SK-N-SH (cell line): ENCODE measurements around the gene KDM4C. TPM values are rescaled to one million over a fixed set of nuclear protein-coding genes. Genes with fewer than 3 reads are reported as not detected.
A peak's percentile ranks its signal among the peaks of the same experiment; 100 is the strongest.

Experiments
- CTCF ChIA-PET: fragments of 300-600, 350-600 bp; formaldehyde crosslinking; extraction: SDS; loops from one replicate; lab custom pipeline; 2021; lab: Yijun Ruan, JAX
- POLR2A ChIA-PET: fragments of 350-600 bp; sonication (Branson Sonifier 250); formaldehyde crosslinking; extraction: SDS; loops from one replicate; lab custom pipeline; 2020; ENCODE audit warnings: antibody characterized with exemption, inconsistent platforms; lab: Yijun Ruan, JAX
- DNase-seq: peaks from one replicate; pipeline ENCODE4 v3.0.0; 2012
- H2AFZ ChIP-seq: fragments of 200-600 bp; sonication (generic); 2 replicates; pipeline ENCODE4 v1.8.1; 2016; ENCODE audit warnings: antibody characterized with exemption, mild to moderate bottlenecking, low read depth
- H3F3A ChIP-seq: fragments of 200-600 bp; sonication (generic); replicated peaks from 2 replicates; pipeline ENCODE3; 2016; ENCODE audit warnings: antibody characterized with exemption, mild to moderate bottlenecking; ENCODE audit not compliant: insufficient read depth
- H3K27ac ChIP-seq, 2 experiments: fragments of 200-500 bp in 1 of 2; fragments of 200-600 bp in 1 of 2; sonication (Bioruptor generic) in 1 of 2; sonication (generic), shearing (Covaris generic) in 1 of 2; 2 replicates each; pipeline versions ENCODE4 v1.5.1 to v1.6.1; 2014 to 2016; ENCODE audit warnings: low read depth in 2 of 2, inconsistent platforms in 1 of 2, low read length in 1 of 2, mild to moderate bottlenecking in 1 of 2, mixed read lengths in 1 of 2
- H3K27me3 ChIP-seq: fragments of 200-600 bp; sonication (generic), shearing (Covaris generic); 2 replicates; pipeline ENCODE4 v1.6.1; 2016; ENCODE audit warnings: mixed run types; ENCODE audit not compliant: insufficient read depth
- H3K36me3 ChIP-seq, 2 experiments: fragments of 200-500 bp in 1 of 2; fragments of 200-600 bp in 1 of 2; sonication (Bioruptor generic) in 1 of 2; sonication (generic) in 1 of 2; replicated peaks in 1 of 2; 2 replicates each; pipeline versions ENCODE3 to v1.5.1; 2014 to 2016; ENCODE audit warnings: low read length in 1 of 2, mild to moderate bottlenecking in 1 of 2; ENCODE audit not compliant: insufficient read depth in 2 of 2, control insufficient read depth in 1 of 2
- H3K4me1 ChIP-seq, 2 experiments: fragments of 200-500 bp in 1 of 2; fragments of 200-600 bp in 1 of 2; sonication (Bioruptor generic) in 1 of 2; sonication (generic), shearing (Covaris generic) in 1 of 2; 2 replicates each; pipeline versions ENCODE4 v1.5.1 to v1.6.1; 2014 to 2016; ENCODE audit warnings: low read depth in 1 of 2, low read length in 1 of 2, mixed run types in 1 of 2; ENCODE audit not compliant: insufficient read depth in 2 of 2, control insufficient read depth in 1 of 2
- H3K4me2 ChIP-seq: fragments of 200-600 bp; sonication (generic), shearing (Covaris generic); 2 replicates; pipeline ENCODE4 v1.6.1; 2017; ENCODE audit warnings: mixed run types
- H3K4me3 ChIP-seq, 2 experiments: fragments of 200-500 bp in 1 of 2; fragments of 200-600 bp in 1 of 2; sonication (Bioruptor generic) in 1 of 2; sonication (generic), shearing (Covaris generic) in 1 of 2; 2 replicates each; pipeline versions ENCODE4 v1.5.1 to v1.8.1; 2014 to 2016; ENCODE audit warnings: low read depth in 2 of 2, inconsistent platforms in 1 of 2, low read length in 1 of 2, mild to moderate bottlenecking in 1 of 2, mixed read lengths in 1 of 2, moderate library complexity in 1 of 2
- H3K79me2 ChIP-seq: fragments of 200-600 bp; sonication (generic); 2 replicates; pipeline ENCODE4 v1.8.1; 2017; ENCODE audit warnings: mild to moderate bottlenecking; ENCODE audit not compliant: insufficient read depth
- H3K9ac ChIP-seq: fragments of 200-600 bp; sonication (generic); 2 replicates; pipeline ENCODE4 v1.6.1; 2017; ENCODE audit warnings: mixed run types
- H3K9me2 ChIP-seq: fragments of 200-600 bp; sonication (generic); 2 replicates; pipeline ENCODE4 v1.6.1; 2017; ENCODE audit warnings: mixed run types
- H3K9me3 ChIP-seq: fragments of 200-600 bp; sonication (generic); 2 replicates; pipeline ENCODE4 v1.6.1; 2017; ENCODE audit warnings: mixed run types, mild to moderate bottlenecking, moderate library complexity
- H4K20me1 ChIP-seq: fragments of 200-600 bp; sonication (generic); 2 replicates; pipeline ENCODE4 v1.6.1; 2017; ENCODE audit warnings: mild to moderate bottlenecking, mixed run types; ENCODE audit not compliant: insufficient read depth
- ELF1 ChIP-seq: IDR thresholded peaks from 2 replicates; pipeline ENCODE4 v1.4.0; 2012
- FOSL2 ChIP-seq: IDR thresholded peaks from 2 replicates; pipeline ENCODE4 v1.4.0; 2012; ENCODE audit warnings: low read depth, mild to moderate bottlenecking, moderate library complexity, borderline replicate concordance
- FOXJ3 ChIP-seq: sonication (generic); formaldehyde crosslinking; IDR thresholded peaks from 2 replicates; pipeline ENCODE4 v1.5.1; 2020; ENCODE audit warnings: mild to moderate bottlenecking, missing genetic modification reagents
- GATA2 ChIP-seq: sonication (generic); formaldehyde crosslinking; IDR thresholded peaks from 2 replicates; pipeline ENCODE4 v1.5.0; 2020; ENCODE audit warnings: mild to moderate bottlenecking, missing genetic modification reagents
- NFIC ChIP-seq: IDR thresholded peaks from 2 replicates; pipeline ENCODE4 v1.4.0; 2012; ENCODE audit warnings: borderline replicate concordance
- REST ChIP-seq: IDR thresholded peaks from 2 replicates; pipeline ENCODE4 v1.6.1; 2012; ENCODE audit warnings: mild to moderate bottlenecking, low read depth, low read length, moderate library complexity
- RFX5 ChIP-seq: IDR thresholded peaks from 2 replicates; pipeline ENCODE4 v1.6.1; 2012; ENCODE audit warnings: mild to moderate bottlenecking, improper control_type of control experiment, low read length
- SIN3A ChIP-seq: IDR thresholded peaks from 2 replicates; pipeline ENCODE4 v1.6.1; 2012; ENCODE audit warnings: low read depth, mild to moderate bottlenecking, low read length, moderate library complexity, borderline replicate concordance
- TAF1 ChIP-seq: IDR thresholded peaks from 2 replicates; pipeline ENCODE4 v1.6.1; 2012; ENCODE audit warnings: low read depth, mild to moderate bottlenecking, low read length, moderate library complexity, borderline replicate concordance
- WGBS: methylation state at CpG from one replicate; pipeline ENCODE4 v1.1.6; 2017; ENCODE audit warnings: low lambda C conversion rate; 5-methylcytosine and 5-hydroxymethylcytosine counted together
- polyA plus RNA-seq, 3 experiments: library from polyadenylated mRNA; depleted of rRNA; stranded (reverse); fragments of >200 nt; gene quantifications; 2 replicates each; pipeline ENCODE4 v1.2.3, GENCODE V29; 2012

Gene KDM4C
- polyA plus RNA-seq, 1 of the 3 experiments (the other 2 are of a cell fraction), result 9.4 TPM

- ChIA-PET CTCF (interaction anchor here (3.0 kb wide), 1 partner anchor 43 kb away, joined by 7 read pairs; no protein-coding TSS in a partner anchor), POLR2A (no interaction called here)
- Histone ChIP-seq H3F3A (no peaks in the 10 kb centered on the region), H3K36me3 (no peaks in the 10 kb centered on the region), H3K9me2 (no peaks in the 10 kb centered on the region), H3K4me1 (peaks cover 16 to 27% of the 10 kb centered on the region in 2 experiments; a peak in 3 of 4 replicates), H2AFZ (no peak overlapping the region), H3K9me3 (no peaks in the 10 kb centered on the region), H3K79me2 (peaks cover 46% of the 10 kb centered on the region), H3K4me3 (no peak overlapping the region), H3K4me2 (no peak overlapping the region), H3K27me3 (no peaks in the 10 kb centered on the region), H3K9ac (no peak overlapping the region), H4K20me1 (peaks cover 13% of the 10 kb centered on the region), H3K27ac (no peak overlapping the region)
- TF ChIP-seq NFIC, result no peak
- no peak for DNase-seq
- 82% methylated on average over 1 of the region's 1 CpG for WGBS
These were observed 26.0 kb downstream of the KDM4C start for GRCh38 chr9:6783753-6784152.

GRCh38 chr9:6785682-6786081 is 27.9 kb downstream of the KDM4C start:
- POLR2A ChIA-PET, result no interaction called here
- no peak for DNase-seq
- TF ChIP-seq REST (no peak), TAF1 (no peak), RFX5 (no peak), FOXJ3 (CRISPR knock-in tag) (no peak), SIN3A (no peak), FOSL2 (no peak)
- Histone ChIP-seq H3K4me1 (peaks cover 5 to 14% of the 10 kb centered on the region in 2 experiments; a peak in 2 of 4 replicates), H2AFZ (no peak overlapping the region), H3K27me3 (no peaks in the 10 kb centered on the region), H3K9me2 (no peaks in the 10 kb centered on the region), H3K36me3 (no peaks in the 10 kb centered on the region), H3K4me2 (no peak overlapping the region), H3K27ac (no peak overlapping the region), H3K4me3 (no peak overlapping the region), H3K9me3 (no peaks in the 10 kb centered on the region), H3K9ac (no peak overlapping the region), H4K20me1 (peaks cover 4% of the 10 kb centered on the region), H3F3A (no peaks in the 10 kb centered on the region), H3K79me2 (peaks cover 56% of the 10 kb centered on the region)
- no CpG with 5 or more reads among the region's 1 CpG for WGBS
- CTCF ChIA-PET, result interaction anchor here (1.3 to 3.0 kb wide), 2 partner anchors 41 to 46 kb away, joined by 3 to 7 read pairs; no protein-coding TSS in a partner anchor

GRCh38 chr9:6787793-6788161 is 30.0 kb downstream of the KDM4C start:
- no peak overlapping the region for H3K4me3 ChIP-seq
- POLR2A ChIA-PET, result no interaction called here
- CTCF ChIA-PET, result interaction anchor here (1.0 kb wide), 1 partner anchor 29 kb away, joined by 3 read pairs; no protein-coding TSS in a partner anchor
- H3K9me2 ChIP-seq, result no peaks in the 10 kb centered on the region
- H3K9me3 ChIP-seq, result no peaks in the 10 kb centered on the region
- H3K36me3 ChIP-seq, result no peaks in the 10 kb centered on the region
- H2AFZ ChIP-seq, result no peak overlapping the region
- H4K20me1 ChIP-seq, result no peaks in the 10 kb centered on the region
- peak overlapping the region; percentile 7; the same call in 1 of the 2 replicates for H3K9ac ChIP-seq
- H3K27ac ChIP-seq, result peak overlapping the region in 1 of 2 experiments; percentile 64; a peak in 2 of 4 replicates
- peak overlapping the region; percentile 60 for H3K4me2 ChIP-seq
- H3K4me1 ChIP-seq, result peaks cover 5 to 14% of the 10 kb centered on the region in 2 experiments; a peak in 2 of 4 replicates
- H3F3A ChIP-seq, result no peaks in the 10 kb centered on the region
- 84% methylated on average over 3 of the region's 3 CpGs for WGBS
- no peaks in the 10 kb centered on the region for H3K27me3 ChIP-seq
- peaks cover 46% of the 10 kb centered on the region for H3K79me2 ChIP-seq
- TF ChIP-seq SIN3A (no peak), FOXJ3 (CRISPR knock-in tag) (no peak), ELF1 (no peak), GATA2 (CRISPR knock-in tag) (no peak)
- no peak for DNase-seq
